Loucy (cell line): ENCODE data around the gene CSNK1G1.
A peak's percentile ranks its signal among the peaks of the same experiment; 100 is the strongest.
"Not testable (repeated sequence)": the region's sequence is repeated elsewhere in the genome, so short reads cannot be mapped to it uniquely, and the experiment has no call there.

Experiments
- H2AFZ ChIP-seq: fragments of 200-600 bp; sonication (generic); 2 replicates; pipeline ENCODE4 v1.6.0; 2016; ENCODE audit warnings: antibody characterized with exemption, mild to moderate bottlenecking, low read length, moderate library complexity
- H3F3A ChIP-seq: fragments of 200-600 bp; 2 replicates; pipeline ENCODE4 v1.6.0; 2016; ENCODE audit warnings: antibody characterized with exemption, low read depth, mild to moderate bottlenecking
- H3K27me3 ChIP-seq: fragments of 200-600 bp; sonication (generic); 2 replicates; pipeline ENCODE4 v1.6.1; 2014; ENCODE audit warnings: low read length, mild to moderate bottlenecking; ENCODE audit not compliant: insufficient read depth, poor library complexity, severe bottlenecking
- H3K36me3 ChIP-seq: fragments of 200-600 bp; sonication (generic); 2 replicates; pipeline ENCODE4 v1.6.1; 2016; ENCODE audit warnings: low read length; ENCODE audit not compliant: insufficient read depth
- H3K4me1 ChIP-seq: fragments of 200-600 bp; sonication (generic); 2 replicates; pipeline ENCODE4 v1.5.1; 2014; ENCODE audit warnings: low read length, mild to moderate bottlenecking; ENCODE audit not compliant: insufficient read depth, poor library complexity, severe bottlenecking
- H3K4me2 ChIP-seq: fragments of 200-600 bp; sonication (generic); 2 replicates; pipeline ENCODE4 v1.6.0; 2014; ENCODE audit warnings: antibody characterized with exemption, low read length, low read depth, mild to moderate bottlenecking; ENCODE audit not compliant: poor library complexity, severe bottlenecking
- H3K4me3 ChIP-seq: fragments of 200-600 bp; sonication (generic); 2 replicates; pipeline ENCODE4 v1.5.1; 2014; ENCODE audit warnings: low read length, mild to moderate bottlenecking, mixed read lengths; ENCODE audit not compliant: poor library complexity, severe bottlenecking
- H3K79me2 ChIP-seq: fragments of 200-600 bp; sonication (generic); 2 replicates; pipeline ENCODE4 v1.6.1; 2014; ENCODE audit warnings: low read length; ENCODE audit not compliant: insufficient read depth
- H3K9ac ChIP-seq: fragments of 200-600 bp; sonication (generic); 2 replicates; pipeline ENCODE4 v1.6.0; 2014; ENCODE audit warnings: mild to moderate bottlenecking, low read depth, low read length, moderate library complexity; ENCODE audit not compliant: poor library complexity, severe bottlenecking
- H3K9me2 ChIP-seq: fragments of 200-600 bp; sonication (generic); replicated peaks from 2 replicates; pipeline ENCODE4 v1.6.1; 2016; ENCODE audit warnings: low read depth, low read length, mixed read lengths
- H3K9me3 ChIP-seq: fragments of 200-600 bp; sonication (generic); 2 replicates; pipeline ENCODE4 v1.6.1; 2014; ENCODE audit warnings: mild to moderate bottlenecking, antibody characterized with exemption, low read length, low read depth; ENCODE audit not compliant: insufficient read depth
- H4K20me1 ChIP-seq: fragments of 200-600 bp; sonication (generic); 2 replicates; pipeline ENCODE4 v1.6.0; 2014; ENCODE audit warnings: antibody characterized with exemption, low read length, mild to moderate bottlenecking; ENCODE audit not compliant: insufficient read depth, poor library complexity, severe bottlenecking
- CTCF ChIP-seq: fragments of 200-600 bp; sonication (generic); conservative IDR thresholded peaks from 2 replicates; pipeline ENCODE4 v1.5.1; 2014; ENCODE audit warnings: mild to moderate bottlenecking, antibody characterized with exemption, low read length
- EZH2phosphoT487 ChIP-seq: fragments of 200-600 bp; IDR thresholded peaks from 2 replicates; pipeline ENCODE4 v1.6.1; 2018; ENCODE audit warnings: antibody characterized with exemption, mild to moderate bottlenecking, moderate library complexity, borderline replicate concordance

CSNK1G1 gene

GRCh38 chr15:64349375-64349774 is 6.6 kb downstream of the CSNK1G1 start:
- Histone ChIP-seq H3K4me3 (peak overlapping the region; percentile 22), H3K4me2 (peak overlapping the region; percentile 40), H3K79me2 (peaks cover 97% of the 10 kb centered on the region), H3K27me3 (no peaks in the 10 kb centered on the region), H3K9me2 (no peaks in the 10 kb centered on the region), H3K4me1 (peaks cover 57% of the 10 kb centered on the region), H3K36me3 (peaks cover 6% of the 10 kb centered on the region; the same call in 1 of the 2 replicates), H3K9ac (no peak overlapping the region), H3K9me3 (no peaks in the 10 kb centered on the region), H2AFZ (no peak overlapping the region), H4K20me1 (peaks cover 31% of the 10 kb centered on the region), H3F3A (no peaks in the 10 kb centered on the region)
- TF ChIP-seq CTCF = no peak
- no peak for TF ChIP-seq EZH2phosphoT487

- no peak overlapping the region for H3K4me3 ChIP-seq
- no peaks in the 10 kb centered on the region for H3K27me3 ChIP-seq
- peaks cover 97% of the 10 kb centered on the region for H3K79me2 ChIP-seq
- H3K4me2 ChIP-seq = peak overlapping the region; percentile 40
- peaks cover 36% of the 10 kb centered on the region for H4K20me1 ChIP-seq
- H3F3A ChIP-seq = no peaks in the 10 kb centered on the region
- no peaks in the 10 kb centered on the region for H3K9me3 ChIP-seq
- H3K36me3 ChIP-seq = peaks cover 6% of the 10 kb centered on the region; the same call in 1 of the 2 replicates
- H3K4me1 ChIP-seq = peaks cover 57% of the 10 kb centered on the region
- TF ChIP-seq CTCF = no peak
- TF ChIP-seq EZH2phosphoT487 = no peak
- H3K9ac ChIP-seq = no peak overlapping the region
- H3K9me2 ChIP-seq = no peaks in the 10 kb centered on the region
- H2AFZ ChIP-seq = no peak overlapping the region
These were observed 7.5 kb downstream of the CSNK1G1 start for GRCh38 chr15:64348455-64348854.

GRCh38 chr15:64346242-64346641 is 9.7 kb downstream of the CSNK1G1 start:
- not testable (repeated sequence) for H3K4me2 ChIP-seq, H3K27me3 ChIP-seq, H3F3A ChIP-seq, H3K9me3 ChIP-seq, H3K9me2 ChIP-seq, H3K9ac ChIP-seq, H2AFZ ChIP-seq, H3K4me3 ChIP-seq
- H4K20me1 ChIP-seq = peaks cover 43% of the 10 kb centered on the region
- peaks cover 63% of the 10 kb centered on the region for H3K4me1 ChIP-seq
- peaks cover 18% of the 10 kb centered on the region; the same call in 1 of the 2 replicates for H3K36me3 ChIP-seq
- peaks cover 96% of the 10 kb centered on the region for H3K79me2 ChIP-seq

GRCh38 chr15:64344651-64345294 is 11.2 kb downstream of the CSNK1G1 start:
- H3K4me1 ChIP-seq = peaks cover 57% of the 10 kb centered on the region
- H3K4me2 ChIP-seq = peak overlapping the region; percentile 56
- H3K36me3 ChIP-seq = peaks cover 22% of the 10 kb centered on the region; the same call in 1 of the 2 replicates
- peak overlapping the region; percentile 26 for H3K4me3 ChIP-seq
- no peaks in the 10 kb centered on the region for H3F3A ChIP-seq
- no peaks in the 10 kb centered on the region for H3K9me3 ChIP-seq
- no peaks in the 10 kb centered on the region for H3K27me3 ChIP-seq
- no peaks in the 10 kb centered on the region for H3K9me2 ChIP-seq
- peaks cover 32% of the 10 kb centered on the region for H4K20me1 ChIP-seq
- no peak overlapping the region for H2AFZ ChIP-seq
- H3K9ac ChIP-seq = peak overlapping the region; percentile 47
- peaks cover 93% of the 10 kb centered on the region for H3K79me2 ChIP-seq
- TF ChIP-seq CTCF (no peak), EZH2phosphoT487 (no peak)
